Activated naive CD4-positive, alpha-beta T cell (primary cell): ENCODE results near the gene PRCD.

Source experiments
- DNase-seq, 4 experiments: peaks; one replicate each; lab custom pipeline; 2025; lab: John Stamatoyannopoulos, UW

Gene PRCD

DNA sequence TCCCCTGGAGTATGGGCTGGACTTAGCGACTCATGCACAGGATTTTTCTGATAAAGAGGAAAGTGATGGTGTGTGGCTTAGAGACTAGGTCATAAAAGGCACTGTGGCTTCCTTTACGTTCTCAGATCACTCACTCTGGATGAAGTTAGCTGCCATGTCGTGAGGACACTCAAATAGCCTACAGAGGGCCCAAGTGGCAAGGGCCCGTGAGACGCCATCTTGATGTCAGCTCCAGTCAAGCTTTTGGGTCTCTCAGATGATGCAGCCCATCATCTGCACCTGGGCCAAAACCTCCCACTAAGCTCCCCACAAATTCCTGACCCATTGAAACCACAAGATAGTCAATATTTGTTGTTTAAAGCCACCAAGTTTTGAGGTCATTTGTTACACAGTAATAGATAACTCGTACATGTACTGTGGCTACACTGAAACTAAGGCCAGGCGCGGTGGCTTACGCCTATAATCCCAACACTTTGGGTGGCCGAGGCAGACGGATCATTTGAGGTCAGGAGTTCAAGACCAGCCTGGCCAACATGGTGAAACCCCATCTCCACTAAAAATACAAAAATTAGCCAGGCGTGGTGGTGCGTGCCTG is 31.1 kb downstream of the PRCD start:
- no peak for DNase-seq

- DNase-seq, result no peak
These were observed 32.5 kb downstream of the PRCD start for GRCh38 chr17:76572201-76572910.

- DNase-seq, result no peak
These were observed 33.3 kb downstream of the PRCD start for GRCh38 chr17:76573096-76573495.

GRCh38 chr17:76574166-76574565 is 34.3 kb downstream of the PRCD start:
- DNase-seq, result no peak

DNA sequence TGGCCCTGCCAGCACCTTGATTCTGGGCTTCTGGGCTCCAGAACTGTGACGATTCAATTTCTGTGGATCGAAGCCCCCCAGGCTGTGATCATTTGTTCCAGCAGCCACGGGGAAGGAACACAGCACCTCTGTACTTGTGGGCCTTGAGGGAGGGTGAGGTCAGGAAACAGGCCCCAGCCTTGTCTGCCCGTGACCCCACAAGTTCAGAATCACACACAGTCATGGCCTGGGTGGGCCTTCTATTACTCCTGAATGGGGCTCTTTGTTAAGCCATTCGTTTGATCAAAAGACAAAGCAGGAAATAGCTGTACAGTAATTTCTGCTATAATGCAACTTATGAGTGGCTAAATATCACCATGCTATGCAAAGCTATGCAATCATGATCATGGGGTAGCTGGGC is 35.7 kb downstream of the PRCD start:
- no peak for DNase-seq

DNA sequence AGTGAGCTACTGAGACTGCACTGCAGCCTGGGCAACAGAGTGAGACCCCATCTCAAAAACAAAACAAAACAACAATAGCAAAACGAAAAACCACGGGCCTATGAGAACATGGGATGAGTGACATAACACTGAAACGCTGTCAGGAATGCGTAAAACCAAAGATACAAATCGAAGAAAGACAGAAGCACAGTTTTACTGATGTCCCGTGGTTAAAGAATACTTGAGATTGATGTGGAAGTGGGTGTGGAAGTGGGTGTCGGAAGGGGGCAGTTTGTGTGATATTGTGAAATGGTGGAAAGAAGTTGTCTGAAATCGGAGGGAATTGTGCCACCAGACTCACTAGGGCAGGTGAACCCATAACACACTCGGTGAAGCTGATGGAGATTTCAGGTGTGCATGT is 36.3 kb downstream of the PRCD start:
- DNase-seq, result no peak

DNA sequence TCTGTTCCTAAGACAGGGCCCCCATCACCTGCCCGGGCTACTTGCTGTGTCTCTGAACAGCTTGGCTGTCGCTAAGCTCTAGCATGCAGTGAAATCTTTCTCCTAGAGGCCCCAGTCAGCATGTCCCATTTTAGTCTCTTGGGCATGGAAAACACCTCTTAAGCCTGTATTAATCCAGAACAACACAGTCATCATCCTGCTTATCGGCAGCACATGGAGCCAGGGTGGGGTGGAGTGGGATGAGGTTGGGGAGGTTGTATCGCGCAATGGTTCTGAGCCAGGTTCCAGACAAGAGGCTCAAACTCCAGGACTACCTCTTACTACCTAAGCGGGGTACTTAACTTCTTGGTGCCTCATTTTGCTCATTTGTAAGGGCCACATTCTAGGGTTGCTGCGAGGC is 38.0 kb downstream of the PRCD start:
- DNase-seq, result no peak

DNA sequence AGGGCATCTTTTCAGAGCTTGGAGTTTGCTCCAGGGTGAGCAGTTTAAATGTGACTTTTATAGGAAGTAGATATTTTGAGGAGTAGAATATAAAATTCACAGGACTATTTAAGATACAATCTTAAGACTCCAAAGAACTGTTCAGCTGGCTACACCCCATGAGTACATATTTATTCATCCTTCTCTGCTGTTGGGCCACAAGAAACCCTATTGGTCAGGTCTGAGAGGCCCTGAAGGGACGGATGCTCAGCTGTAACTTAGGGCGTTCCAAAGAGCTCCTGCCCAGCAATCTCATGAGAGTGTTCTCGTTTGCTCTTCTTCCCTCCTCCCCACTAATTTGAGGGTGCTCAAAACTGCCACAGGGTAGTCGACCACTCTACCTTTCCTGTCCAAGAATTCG is 38.5 kb downstream of the PRCD start:
- no peak for DNase-seq

GRCh38 chr17:76579281-76579680 is 39.4 kb downstream of the PRCD start:
- no peak for DNase-seq

- no peak for DNase-seq
These were observed 41.7 kb downstream of the PRCD start for GRCh38 chr17:76581515-76581914.

DNA sequence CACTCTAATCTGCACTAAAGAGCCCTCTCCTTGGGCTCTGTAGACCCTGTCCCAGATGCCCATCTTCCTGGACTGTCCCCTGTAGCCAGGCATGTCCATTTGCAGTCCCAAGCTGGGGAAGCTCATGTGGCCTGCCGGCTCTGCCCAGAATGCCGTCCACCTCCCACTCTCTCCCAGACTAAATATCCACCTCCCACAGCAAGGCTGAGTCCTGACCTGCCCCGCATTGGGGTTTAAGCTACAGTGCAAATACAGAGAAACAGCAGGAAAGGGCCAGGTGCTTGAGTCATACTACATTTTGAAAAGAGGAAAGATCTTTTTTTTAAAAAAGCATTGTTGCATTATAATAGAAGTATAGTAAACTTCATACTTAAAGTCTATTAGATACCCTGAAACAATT is 42.8 kb downstream of the PRCD start:
- DNase-seq, result no peak

GRCh38 chr17:76584427-76585032 is 44.7 kb downstream of the PRCD start:
- no peak for DNase-seq

GRCh38 chr17:76585033-76585648 is 45.3 kb downstream of the PRCD start:
- DNase-seq, result no peak

GRCh38 chr17:76585649-76586593 is 46.1 kb downstream of the PRCD start, which contains the start of gene ST6GALNAC2:
Gene ST6GALNAC2, minus strand, starts transcription at chr17:76585860. Its CDS starts 52 bp downstream, at chr17:76585808.
- DNase-seq, result peak in 1 of 4 experiments; percentile 10

- no peak for DNase-seq
These were observed 47.1 kb downstream of the PRCD start for GRCh38 chr17:76586741-76587487.

DNA sequence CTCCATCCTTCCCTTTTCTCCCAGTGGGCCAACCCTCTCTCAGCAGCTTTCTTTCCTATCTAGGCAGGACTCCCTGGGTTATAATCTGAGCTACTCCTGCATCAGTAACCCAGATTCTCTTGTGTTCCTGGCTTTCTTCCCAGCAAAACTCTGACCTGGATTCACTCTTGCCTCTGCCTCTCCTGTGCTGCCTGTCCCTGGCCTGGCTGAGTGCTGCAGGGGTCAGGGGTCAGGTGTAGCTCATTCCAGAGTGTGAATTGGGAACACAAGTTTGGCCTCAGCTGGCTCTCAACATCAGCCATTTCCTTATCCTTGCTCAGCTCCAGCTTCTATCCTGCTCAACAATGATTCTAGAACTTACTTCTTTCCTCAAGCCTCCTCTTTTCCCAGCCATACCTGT is 48.3 kb downstream of the PRCD start:
- DNase-seq, result no peak

GRCh38 chr17:76593384-76593826 is 53.6 kb downstream of the PRCD start:
- no peak for DNase-seq

- no peak for DNase-seq
These were observed 54.1 kb downstream of the PRCD start for GRCh38 chr17:76593959-76594358.

- no peak for DNase-seq
These were observed 54.8 kb downstream of the PRCD start for GRCh38 chr17:76594690-76595089.
